SK-N-SH treated with all-trans-retinoic acid at 6 μM for 48 hours (cell line): Measurements from ENCODE around the gene CASP9.

Source experiments
- ARNTL ChIP-seq: fragments of 450-650 bp; formaldehyde crosslinking; IDR thresholded peaks from 2 replicates; pipeline ENCODE4 v1.5.0; 2020; ENCODE audit warnings: low read depth, mild to moderate bottlenecking, moderate library complexity, borderline replicate concordance
- BACH2 ChIP-seq: fragments of 250-450 bp; sonication (Bioruptor Pico); IDR thresholded peaks from 2 replicates; pipeline ENCODE4 v1.9.0; 2021; ENCODE audit warnings: mild to moderate bottlenecking, borderline replicate concordance
- ESRRG ChIP-seq: fragments of 250-450 bp; sonication (Bioruptor Pico); IDR thresholded peaks from 2 replicates; pipeline ENCODE4 v1.6.1; 2021; ENCODE audit warnings: mild to moderate bottlenecking
- ISL1 ChIP-seq: fragments of 250-450 bp; sonication (Bioruptor Pico); IDR thresholded peaks from 2 replicates; pipeline ENCODE4 v2.1.2; 2022; ENCODE audit warnings: mild to moderate bottlenecking, moderate library complexity
- OSR1 ChIP-seq: fragments of 250-450 bp; sonication (Bioruptor Pico); IDR thresholded peaks from 2 replicates; pipeline ENCODE4 v1.8.0; 2022; ENCODE audit warnings: moderate library complexity, mild to moderate bottlenecking, inconsistent platforms
- TCF4 ChIP-seq: fragments of 250-450 bp; sonication (Bioruptor Pico); IDR thresholded peaks from 2 replicates; pipeline ENCODE4 v1.8.0; 2021; ENCODE audit warnings: mild to moderate bottlenecking, moderate library complexity, borderline replicate concordance
- ZFP3 ChIP-seq: fragments of 250-450 bp; sonication (Bioruptor Pico); IDR thresholded peaks from 2 replicates; pipeline ENCODE4 v1.5.0; 2020; ENCODE audit warnings: mild to moderate bottlenecking, moderate library complexity
- TF ChIP-seq, protein P1 (sequence below): fragments of 250-450 bp; sonication (Bioruptor Pico); IDR thresholded peaks from 2 replicates; pipeline ENCODE4 v1.8.0; 2020; ENCODE audit warnings: mild to moderate bottlenecking, moderate library complexity, borderline replicate concordance
- TF ChIP-seq, protein P2 (sequence below): fragments of 250-450 bp; sonication (Bioruptor Pico); IDR thresholded peaks from 2 replicates; pipeline ENCODE4 v1.5.1; 2020; ENCODE audit warnings: low read depth, mild to moderate bottlenecking, moderate library complexity
- TF ChIP-seq, protein P3 (sequence below): fragments of 250-450 bp; sonication (Bioruptor Pico); IDR thresholded peaks from 2 replicates; pipeline ENCODE4 v1.5.0; 2020; ENCODE audit warnings: mild to moderate bottlenecking, moderate library complexity

DNA sequence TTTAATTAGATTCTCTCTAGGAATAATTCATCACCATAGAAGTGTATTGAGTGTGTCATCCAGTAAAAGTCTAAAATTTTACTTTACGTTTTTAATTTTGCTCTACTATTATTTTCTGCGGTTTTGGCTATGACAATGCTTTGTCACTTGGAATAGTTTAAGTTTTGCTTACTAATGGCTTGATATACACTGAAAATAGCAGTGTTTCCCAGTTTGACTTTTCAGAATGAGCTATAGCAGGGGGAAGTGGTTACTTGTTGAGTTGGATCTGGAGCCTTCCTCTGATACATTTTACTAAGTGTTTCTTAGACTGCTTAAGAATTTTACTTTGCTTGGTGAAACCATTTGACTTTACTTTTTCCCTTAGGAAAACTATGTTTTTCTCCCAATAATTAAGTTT lies 7.7 kb upstream of the CASP9 start:
- TF ChIP-seq ZFP3 (CRISPR knock-in tag): no peak
- TF ChIP-seq, protein P1, sequence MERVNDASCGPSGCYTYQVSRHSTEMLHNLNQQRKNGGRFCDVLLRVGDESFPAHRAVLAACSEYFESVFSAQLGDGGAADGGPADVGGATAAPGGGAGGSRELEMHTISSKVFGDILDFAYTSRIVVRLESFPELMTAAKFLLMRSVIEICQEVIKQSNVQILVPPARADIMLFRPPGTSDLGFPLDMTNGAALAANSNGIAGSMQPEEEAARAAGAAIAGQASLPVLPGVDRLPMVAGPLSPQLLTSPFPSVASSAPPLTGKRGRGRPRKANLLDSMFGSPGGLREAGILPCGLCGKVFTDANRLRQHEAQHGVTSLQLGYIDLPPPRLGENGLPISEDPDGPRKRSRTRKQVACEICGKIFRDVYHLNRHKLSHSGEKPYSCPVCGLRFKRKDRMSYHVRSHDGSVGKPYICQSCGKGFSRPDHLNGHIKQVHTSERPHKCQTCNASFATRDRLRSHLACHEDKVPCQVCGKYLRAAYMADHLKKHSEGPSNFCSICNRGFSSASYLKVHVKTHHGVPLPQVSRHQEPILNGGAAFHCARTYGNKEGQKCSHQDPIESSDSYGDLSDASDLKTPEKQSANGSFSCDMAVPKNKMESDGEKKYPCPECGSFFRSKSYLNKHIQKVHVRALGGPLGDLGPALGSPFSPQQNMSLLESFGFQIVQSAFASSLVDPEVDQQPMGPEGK (CRISPR knock-in tag): no peak
- TF ChIP-seq BACH2 (CRISPR knock-in tag): no peak
- no peak for TF ChIP-seq OSR1
- TF ChIP-seq ISL1 (CRISPR knock-in tag): no peak
- TF ChIP-seq ARNTL (CRISPR knock-in tag): no peak
- TF ChIP-seq TCF4 (CRISPR knock-in tag): no peak
- TF ChIP-seq, protein P2, sequence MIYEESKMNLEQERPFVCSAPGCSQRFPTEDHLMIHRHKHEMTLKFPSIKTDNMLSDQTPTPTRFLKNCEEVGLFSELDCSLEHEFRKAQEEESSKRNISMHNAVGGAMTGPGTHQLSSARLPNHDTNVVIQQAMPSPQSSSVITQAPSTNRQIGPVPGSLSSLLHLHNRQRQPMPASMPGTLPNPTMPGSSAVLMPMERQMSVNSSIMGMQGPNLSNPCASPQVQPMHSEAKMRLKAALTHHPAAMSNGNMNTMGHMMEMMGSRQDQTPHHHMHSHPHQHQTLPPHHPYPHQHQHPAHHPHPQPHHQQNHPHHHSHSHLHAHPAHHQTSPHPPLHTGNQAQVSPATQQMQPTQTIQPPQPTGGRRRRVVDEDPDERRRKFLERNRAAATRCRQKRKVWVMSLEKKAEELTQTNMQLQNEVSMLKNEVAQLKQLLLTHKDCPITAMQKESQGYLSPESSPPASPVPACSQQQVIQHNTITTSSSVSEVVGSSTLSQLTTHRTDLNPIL (CRISPR knock-in tag): no peak
- no peak for TF ChIP-seq ESRRG (CRISPR knock-in tag)
- TF ChIP-seq, protein P3, sequence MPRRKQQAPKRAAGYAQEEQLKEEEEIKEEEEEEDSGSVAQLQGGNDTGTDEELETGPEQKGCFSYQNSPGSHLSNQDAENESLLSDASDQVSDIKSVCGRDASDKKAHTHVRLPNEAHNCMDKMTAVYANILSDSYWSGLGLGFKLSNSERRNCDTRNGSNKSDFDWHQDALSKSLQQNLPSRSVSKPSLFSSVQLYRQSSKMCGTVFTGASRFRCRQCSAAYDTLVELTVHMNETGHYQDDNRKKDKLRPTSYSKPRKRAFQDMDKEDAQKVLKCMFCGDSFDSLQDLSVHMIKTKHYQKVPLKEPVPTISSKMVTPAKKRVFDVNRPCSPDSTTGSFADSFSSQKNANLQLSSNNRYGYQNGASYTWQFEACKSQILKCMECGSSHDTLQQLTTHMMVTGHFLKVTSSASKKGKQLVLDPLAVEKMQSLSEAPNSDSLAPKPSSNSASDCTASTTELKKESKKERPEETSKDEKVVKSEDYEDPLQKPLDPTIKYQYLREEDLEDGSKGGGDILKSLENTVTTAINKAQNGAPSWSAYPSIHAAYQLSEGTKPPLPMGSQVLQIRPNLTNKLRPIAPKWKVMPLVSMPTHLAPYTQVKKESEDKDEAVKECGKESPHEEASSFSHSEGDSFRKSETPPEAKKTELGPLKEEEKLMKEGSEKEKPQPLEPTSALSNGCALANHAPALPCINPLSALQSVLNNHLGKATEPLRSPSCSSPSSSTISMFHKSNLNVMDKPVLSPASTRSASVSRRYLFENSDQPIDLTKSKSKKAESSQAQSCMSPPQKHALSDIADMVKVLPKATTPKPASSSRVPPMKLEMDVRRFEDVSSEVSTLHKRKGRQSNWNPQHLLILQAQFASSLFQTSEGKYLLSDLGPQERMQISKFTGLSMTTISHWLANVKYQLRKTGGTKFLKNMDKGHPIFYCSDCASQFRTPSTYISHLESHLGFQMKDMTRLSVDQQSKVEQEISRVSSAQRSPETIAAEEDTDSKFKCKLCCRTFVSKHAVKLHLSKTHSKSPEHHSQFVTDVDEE: no peak
